Amniotic epithelial cell (primary cell): ENCODE measurements around the gene CDH13.

Experiments used
- DNase-seq: peaks from one replicate; pipeline ENCODE4 v3.0.0-alpha.2; 2010; ENCODE audit warnings: low read depth

CDH13 gene

GRCh38 chr16:83058376-83058775 is 431.6 kb downstream of the CDH13 start:
- no peak for DNase-seq

- peak; percentile 9 for DNase-seq
These were observed 432.5 kb downstream of the CDH13 start for GRCh38 chr16:83059237-83059636.

- no peak for DNase-seq
These were observed 439.2 kb downstream of the CDH13 start for GRCh38 chr16:83066011-83066410.

GRCh38 chr16:83066881-83067280 is 440.1 kb downstream of the CDH13 start:
- no peak for DNase-seq

GRCh38 chr16:83068686-83069085 is 441.9 kb downstream of the CDH13 start:
- DNase-seq, result peak; percentile 7

- DNase-seq, result no peak
These were observed 443.8 kb downstream of the CDH13 start for GRCh38 chr16:83070416-83071209.

- no peak for DNase-seq
These were observed 449.2 kb downstream of the CDH13 start for GRCh38 chr16:83075956-83076355.

- no peak for DNase-seq
These were observed 456.6 kb downstream of the CDH13 start for GRCh38 chr16:83083361-83083760.

- DNase-seq, result no peak
These were observed 458.9 kb downstream of the CDH13 start for GRCh38 chr16:83085660-83086059.

- DNase-seq, result peak; percentile 8
These were observed 469.3 kb downstream of the CDH13 start for GRCh38 chr16:83095941-83096692.

GRCh38 chr16:83098536-83098935 is 471.8 kb downstream of the CDH13 start:
- DNase-seq, result no peak

- DNase-seq, result no peak
These were observed 473.9 kb downstream of the CDH13 start for GRCh38 chr16:83100679-83101078.

GRCh38 chr16:83102336-83102735 is 475.6 kb downstream of the CDH13 start:
- DNase-seq, result no peak

GRCh38 chr16:83105279-83106077 is 478.7 kb downstream of the CDH13 start:
- DNase-seq, result no peak

- DNase-seq, result no peak
These were observed 482.8 kb downstream of the CDH13 start for GRCh38 chr16:83109490-83110125.

- DNase-seq, result no peak
These were observed 483.5 kb downstream of the CDH13 start for GRCh38 chr16:83110269-83110668.

- no peak for DNase-seq
These were observed 486.5 kb downstream of the CDH13 start for GRCh38 chr16:83113317-83113716.

GRCh38 chr16:83113811-83114210 is 487.0 kb downstream of the CDH13 start:
- no peak for DNase-seq

GRCh38 chr16:83115491-83116232 is 488.9 kb downstream of the CDH13 start:
- DNase-seq, result peak; percentile 21

- DNase-seq, result no peak
These were observed 489.6 kb downstream of the CDH13 start for GRCh38 chr16:83116274-83116892.

- DNase-seq, result no peak
These were observed 491.0 kb downstream of the CDH13 start for GRCh38 chr16:83117810-83118209.
